G401.6 (cell line): ENCODE measurements around the gene NCLN.
"Not testable (repeated sequence)": the region's sequence is repeated elsewhere in the genome, so short reads cannot be mapped to it uniquely, and the experiment has no call there.

Experiments
- FAIRE-seq: peaks from 2 replicates; lab custom pipeline; 2012; peaks lifted over from hg19 to GRCh38; lab: Jason Lieb, UNC

Gene NCLN

DNA sequence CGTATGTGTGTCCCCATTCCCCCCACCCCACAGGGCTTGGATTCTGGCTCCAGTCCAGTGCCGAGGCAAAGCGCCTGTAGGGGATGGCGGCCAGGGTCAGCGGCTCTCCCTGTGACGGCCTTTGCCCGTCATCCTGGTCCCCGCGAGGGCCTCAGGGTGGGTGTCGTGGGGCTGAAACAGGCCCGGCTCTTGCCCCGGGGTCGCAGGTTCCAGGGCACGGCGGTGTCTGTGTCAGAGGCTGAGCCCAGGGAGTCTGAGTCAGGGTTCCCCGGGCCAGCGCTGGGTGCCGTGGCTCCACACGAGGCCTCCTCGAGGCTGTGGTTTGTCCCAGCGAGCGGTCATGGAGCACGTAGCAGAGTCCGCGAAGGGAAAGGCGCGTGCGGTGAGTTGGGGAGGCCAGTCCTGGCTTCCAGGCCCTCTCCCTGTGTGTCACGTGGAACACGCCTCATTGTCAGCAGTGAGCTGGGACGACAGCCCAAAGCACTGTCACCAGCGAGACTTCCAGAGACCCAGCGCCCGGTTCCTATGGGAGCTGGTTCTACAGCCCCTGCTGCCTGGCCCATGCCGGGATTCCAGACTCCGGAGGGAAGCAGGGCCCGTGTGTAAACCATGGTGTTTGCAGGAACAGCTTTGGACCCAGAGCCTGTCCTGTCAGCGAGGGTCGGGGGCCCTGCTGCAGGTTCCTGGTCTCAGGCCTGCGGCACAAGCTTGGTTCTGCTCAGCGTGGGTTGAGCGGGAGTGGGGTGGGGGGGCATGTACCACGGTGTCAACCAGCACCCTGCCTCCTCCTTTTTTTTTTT, 13.4 kb downstream of the NCLN start:
- FAIRE-seq = no peak

DNA sequence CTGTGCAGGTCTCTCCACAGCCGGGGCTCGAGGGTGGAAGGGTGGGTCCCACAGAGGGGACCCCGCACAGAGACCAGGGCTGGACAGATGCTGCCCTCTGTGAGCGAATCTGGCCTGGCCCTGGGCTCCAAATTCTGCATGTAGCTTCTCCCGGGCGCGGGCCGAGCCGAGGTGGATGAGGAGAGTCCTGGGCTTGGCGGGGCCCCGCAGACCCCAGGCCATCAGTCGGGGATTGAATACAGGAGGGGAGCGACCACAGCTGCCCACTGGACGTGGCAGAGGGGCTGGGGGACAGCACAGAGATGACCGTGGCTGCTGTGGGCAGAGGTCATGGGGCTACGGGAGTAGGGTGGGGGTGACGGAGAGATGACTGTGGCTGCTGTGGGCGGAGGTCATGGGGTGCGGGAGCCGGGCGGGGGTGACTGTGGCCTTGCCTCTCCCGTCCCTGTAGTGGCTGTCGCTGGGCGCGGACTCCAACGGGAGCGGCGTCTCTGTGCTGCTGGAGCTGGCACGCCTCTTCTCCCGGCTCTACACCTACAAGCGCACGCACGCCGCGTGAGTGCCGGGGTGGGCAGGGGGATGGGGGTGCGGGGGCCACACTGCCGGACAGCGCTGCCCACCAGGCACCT, 15.5 kb downstream of the NCLN start:
- FAIRE-seq = no peak

DNA sequence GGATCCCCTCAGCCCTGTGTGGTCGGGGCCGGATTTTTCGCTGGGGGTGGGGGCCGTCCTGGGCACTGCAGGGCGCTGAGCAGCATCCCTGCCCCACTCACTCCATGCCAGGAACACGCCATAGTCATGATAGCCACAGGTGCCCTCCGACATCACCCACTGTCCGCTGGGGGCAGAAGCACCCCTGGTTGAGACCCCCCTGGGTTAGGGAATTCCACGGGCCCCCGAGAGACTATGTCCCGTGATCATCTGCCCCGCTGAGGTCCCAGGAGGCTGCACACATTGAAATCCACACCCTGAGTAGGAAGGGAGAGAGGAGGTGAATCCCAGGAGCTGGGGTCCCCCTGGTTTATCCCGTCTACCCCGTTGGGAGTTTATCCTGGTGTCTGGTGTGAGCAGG, 16.2 kb downstream of the NCLN start:
- no peak for FAIRE-seq

DNA sequence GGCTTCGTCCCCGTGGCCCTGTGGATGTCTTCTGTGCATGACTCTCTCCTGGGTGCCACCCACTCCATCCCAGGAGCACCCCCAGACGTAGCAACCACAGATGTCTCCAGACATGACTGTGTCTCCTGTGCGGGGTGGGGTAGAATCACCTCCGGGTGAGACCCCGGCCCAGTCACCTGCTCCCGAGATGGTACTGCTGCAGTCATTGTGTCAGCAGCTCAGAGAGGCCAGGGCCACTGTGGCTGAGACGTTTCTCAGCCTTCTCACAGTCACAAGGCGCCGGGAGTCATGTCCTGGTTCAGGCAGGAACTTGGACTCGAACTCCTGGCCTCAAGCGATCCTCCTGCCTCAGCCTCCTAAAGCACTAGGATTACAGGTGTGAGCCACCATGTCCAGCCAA, 16.6 kb downstream of the NCLN start:
- FAIRE-seq = no peak

DNA sequence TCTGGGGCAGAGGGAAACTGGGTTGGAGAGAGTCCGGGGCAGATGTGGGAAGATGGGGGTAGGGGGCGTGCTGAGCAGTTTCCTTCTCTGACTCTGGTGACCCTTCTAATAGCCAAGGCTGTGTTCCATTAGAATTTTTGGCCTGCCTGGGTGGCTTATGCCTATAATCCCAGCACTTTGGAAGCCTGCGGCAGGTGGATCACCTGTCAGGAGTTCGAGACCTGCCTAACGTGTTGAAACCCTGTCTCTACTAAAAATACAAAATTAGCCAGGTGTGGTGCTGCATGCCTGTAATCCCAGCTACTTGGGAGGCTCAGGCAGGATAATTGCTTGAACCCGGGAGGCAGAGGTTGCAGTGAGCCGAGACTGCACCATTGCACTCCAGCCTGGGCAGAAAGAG, 17.2 kb downstream of the NCLN start:
- not testable (repeated sequence) for FAIRE-seq

DNA sequence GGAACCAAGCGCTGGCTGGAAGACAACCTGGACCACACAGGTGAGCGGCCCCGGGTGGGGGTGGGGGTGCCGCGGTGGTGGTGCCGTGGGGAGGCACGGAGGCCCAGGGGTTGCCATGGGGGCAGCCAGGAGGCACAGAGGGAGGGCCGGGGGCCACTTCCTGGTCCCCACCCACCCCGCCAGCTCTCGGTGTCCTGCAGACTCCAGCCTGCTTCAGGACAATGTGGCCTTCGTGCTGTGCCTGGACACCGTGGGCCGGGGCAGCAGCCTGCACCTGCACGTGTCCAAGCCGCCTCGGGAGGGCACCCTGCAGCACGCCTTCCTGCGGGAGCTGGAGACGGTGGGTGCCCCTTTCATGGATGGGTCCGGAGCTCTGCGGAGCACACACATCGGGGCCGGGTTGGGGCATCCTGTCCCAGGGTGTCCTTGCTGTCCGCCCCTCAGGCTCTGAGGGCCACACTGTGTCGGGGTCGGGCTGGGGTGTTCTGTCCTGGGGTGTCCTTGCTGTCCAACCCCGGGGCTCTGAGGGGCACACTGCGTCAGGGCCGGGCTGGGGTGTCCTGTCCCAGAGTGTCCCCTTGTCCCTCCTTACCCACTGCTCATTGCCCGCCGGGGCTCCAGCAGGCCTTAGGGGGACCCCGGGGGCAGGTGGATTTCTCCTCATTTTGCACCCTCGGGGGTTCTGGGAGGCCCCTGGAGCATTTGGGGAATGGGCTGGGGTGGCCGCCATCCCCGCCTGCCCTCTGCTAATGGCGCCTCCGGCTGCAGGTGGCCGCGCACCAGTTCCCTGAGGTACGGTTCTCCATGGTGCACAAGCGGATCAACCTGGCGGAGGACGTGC, 18.3 kb downstream of the NCLN start:
- FAIRE-seq = no peak

DNA sequence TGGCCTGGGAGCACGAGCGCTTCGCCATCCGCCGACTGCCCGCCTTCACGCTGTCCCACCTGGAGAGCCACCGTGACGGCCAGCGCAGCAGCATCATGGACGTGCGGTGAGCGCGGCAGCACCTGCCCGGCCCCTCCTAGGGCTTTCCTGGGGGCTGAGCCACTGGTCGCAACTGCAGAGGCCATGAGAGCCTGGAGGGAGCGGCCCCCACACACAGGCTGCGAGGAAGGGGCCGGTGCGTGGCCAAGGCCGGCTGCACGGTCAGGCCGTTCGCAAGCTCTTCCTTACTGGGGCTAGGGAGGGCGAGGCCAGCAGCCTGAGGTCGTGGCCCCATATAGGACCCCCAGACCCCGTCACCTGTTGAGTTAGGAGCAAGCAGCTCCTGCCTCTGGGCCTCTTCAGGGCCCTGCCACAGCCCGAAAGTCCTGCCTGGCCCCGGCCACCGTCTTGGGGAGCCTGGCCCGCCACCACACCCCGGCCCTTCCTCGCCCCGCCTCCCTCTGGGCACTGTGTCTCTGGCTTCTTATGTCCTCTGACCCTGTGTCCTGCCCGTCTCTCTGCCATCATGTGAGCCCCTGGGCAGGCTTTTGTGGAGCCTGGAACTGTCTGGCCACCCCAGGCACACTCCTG, 19.0 kb downstream of the NCLN start:
- FAIRE-seq = no peak

DNA sequence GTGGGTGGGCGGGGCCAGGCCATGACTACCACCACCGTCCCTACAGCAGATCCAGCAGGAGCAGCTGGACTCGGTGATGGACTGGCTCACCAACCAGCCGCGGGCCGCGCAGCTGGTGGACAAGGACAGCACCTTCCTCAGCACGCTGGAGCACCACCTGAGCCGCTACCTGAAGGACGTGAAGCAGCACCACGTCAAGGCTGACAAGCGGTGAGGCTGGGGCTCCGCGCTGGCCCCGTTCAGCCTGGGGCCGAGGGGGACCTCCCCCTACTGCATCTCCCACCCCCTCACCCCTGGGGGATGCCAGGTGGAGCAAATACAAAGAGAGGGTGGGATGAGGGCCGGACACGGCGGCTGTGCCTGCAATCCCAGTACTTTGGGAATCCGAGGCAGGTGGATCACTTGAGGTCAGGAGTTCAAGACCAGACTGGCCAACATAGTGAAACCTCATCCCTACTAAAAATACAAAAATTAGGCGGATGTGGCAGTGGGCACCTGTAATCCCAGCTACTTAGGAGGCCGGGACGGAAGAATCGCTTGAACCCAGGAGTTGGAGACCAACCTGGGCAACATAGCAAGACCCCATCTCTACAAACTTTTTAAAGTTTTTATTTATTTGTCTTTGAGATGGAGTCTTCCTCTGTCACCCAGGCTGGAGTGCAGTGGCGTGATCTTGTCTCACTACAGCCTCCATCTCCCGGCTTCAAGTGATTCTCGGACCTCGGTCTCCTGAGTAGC, 20.7 kb downstream of the NCLN start:
- FAIRE-seq = no peak

DNA sequence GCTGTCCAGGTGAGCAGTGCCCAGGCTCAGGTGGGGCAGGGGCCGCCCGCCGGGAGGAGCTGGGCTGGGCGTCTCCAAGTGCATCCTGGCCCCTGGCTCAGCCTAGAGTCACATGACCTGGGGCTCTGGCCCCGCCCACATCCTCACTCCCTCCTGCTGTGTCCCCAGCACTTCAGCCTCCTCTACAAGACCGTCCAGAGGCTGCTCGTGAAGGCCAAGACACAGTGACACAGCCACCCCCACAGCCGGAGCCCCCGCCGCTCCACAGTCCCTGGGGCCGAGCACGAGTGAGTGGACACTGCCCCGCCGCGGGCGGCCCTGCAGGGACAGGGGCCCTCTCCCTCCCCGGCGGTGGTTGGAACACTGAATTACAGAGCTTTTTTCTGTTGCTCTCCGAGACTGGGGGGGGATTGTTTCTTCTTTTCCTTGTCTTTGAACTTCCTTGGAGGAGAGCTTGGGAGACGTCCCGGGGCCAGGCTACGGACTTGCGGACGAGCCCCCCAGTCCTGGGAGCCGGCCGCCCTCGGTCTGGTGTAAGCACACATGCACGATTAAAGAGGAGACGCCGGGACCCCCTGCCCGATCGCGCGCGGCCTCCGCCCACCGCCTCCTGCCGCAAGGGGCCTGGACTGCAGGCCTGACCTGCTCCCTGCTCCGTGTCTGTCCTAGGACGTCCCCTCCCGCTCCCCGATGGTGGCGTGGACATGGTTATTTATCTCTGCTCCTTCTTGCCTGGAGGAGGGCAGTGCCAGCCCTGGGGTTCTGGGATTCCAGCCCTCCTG, 21.9 kb downstream of the NCLN start:
- FAIRE-seq = no peak

DNA sequence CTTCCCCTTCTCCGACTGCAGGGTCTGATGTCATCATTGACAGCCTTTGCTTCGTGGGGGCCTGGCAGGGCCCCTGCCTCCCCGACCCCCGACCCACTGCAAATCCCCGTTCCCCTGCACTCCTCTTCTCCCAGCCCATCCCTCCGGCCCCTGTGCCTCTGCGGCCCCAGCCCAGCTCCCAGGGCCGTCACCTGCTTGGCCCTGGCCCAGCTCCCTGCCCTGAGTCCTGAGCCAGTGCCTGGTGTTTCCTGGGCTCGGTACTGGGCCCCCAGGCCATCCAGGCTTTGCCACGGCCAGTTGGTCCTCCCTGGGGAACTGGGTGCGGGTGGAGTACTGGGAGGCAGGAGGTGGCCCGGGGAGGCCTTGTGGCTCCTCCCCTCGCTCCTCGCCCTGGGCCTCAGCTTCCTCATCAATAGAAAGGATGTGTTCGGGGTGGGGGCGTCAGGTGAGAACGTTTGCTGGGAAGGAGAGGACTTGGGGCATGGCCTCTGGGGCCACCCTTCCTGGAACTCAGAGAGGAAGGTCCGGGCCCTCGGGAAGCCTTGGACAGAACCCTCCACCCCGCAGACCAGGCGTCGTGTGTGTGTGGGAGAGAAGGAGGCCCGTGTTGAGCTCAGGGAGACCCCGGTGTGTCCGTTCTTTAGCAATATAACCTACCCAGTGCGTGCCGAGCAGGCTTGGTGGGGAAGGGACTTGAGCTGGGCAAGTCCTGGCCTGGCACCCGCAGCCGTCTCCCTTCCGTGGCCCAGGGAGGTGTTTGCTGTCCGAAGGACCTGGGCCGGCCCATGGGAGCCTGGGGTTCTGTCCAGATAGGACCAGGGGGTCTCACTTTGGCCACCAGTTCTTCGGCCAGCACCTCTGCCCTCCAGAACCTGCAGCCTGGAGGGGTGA, 22.8 kb downstream of the NCLN start:
- FAIRE-seq = no peak

DNA sequence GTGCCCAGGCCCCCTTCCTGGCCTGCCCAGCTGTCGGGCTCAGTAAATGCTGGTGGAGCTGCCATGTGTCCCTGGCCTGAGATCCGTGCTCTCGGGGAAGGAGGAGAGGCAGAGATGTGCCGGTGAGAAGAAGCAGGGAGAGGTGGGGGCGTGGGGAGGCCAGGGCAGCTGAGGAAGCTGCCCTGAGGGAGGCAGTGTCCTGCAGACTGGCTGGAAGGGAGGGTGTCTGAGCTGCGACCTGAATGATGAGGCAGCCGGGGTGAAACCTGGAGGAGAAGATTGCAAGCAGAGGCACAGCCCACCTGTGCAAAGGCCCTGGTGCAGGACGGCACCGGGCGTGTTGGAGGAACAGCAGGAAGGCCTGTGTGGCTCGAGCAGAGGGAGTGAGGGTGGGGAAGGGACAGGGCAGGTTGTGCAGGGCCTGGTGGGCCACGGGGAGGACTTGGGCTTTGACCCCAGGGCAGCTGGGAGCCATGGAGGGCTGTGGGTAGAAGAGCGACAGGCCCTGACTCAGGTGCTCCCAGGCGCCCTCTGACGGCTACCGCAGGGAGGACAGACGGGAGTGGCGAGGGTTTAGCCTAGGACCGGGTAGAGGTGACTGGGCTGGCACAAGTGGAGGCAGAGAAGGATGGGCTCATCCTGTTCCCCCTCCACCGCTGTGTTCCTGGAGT, 24.8 kb downstream of the NCLN start:
- FAIRE-seq = no peak

DNA sequence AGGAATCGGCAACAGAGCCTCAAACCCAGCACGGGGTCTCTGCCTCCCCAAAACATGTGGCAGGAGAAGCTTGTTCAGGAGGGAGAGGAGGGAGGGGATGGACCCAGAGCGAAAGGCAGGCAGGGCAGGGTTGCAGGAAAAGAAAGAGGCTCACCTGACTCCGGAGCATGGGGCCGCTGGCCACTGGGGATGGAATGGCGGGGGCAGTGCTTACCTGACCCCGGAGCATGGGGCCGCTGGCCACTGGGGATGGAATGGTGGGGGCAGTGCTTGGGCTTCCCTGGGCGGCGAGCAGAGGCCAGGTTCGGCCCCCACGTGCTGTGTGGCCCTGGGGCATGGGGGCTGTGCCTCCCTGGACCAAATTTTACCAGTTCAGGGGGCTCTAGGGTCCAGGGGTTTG, 25.5 kb downstream of the NCLN start:
- no peak for FAIRE-seq

DNA sequence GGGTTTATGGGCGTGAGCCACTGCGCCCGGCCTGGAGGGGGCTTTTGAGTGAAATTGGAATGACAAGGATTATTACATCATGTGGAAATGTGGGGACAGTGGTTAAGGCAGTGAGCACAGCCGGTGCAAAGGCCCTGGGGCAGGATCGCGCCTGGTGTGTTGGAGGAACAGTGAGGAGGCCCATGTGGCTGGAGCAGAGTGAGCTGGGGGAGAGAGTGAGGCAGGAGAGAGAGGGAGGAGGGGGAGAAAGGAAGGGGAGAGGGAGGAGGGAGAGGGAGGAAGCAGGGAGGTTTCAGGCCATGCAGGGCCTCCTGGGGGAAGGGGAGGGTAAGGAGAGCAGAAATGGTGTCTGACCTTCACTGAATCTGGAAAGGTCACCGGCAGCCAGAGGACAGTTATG, 27.4 kb downstream of the NCLN start:
- FAIRE-seq = no peak

DNA sequence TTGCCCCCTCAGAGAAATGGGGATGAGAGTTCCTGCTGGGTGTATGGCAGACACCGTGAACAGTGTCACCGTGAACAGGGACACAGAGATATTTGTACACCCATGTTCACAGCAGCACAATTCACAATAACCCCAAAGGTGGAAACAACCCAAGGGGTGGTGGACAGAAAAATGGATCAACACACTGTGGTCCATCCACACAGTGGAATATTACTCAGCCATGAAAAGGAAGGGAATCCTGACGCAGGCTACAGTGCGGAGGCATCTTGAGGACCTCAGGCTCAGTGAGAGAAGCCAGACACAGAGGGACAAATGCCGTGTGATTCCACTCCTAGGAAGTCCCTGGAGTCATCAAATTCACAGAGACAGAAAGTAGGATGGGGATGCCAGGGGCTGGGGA, 31.1 kb downstream of the NCLN start:
- no peak for FAIRE-seq

DNA sequence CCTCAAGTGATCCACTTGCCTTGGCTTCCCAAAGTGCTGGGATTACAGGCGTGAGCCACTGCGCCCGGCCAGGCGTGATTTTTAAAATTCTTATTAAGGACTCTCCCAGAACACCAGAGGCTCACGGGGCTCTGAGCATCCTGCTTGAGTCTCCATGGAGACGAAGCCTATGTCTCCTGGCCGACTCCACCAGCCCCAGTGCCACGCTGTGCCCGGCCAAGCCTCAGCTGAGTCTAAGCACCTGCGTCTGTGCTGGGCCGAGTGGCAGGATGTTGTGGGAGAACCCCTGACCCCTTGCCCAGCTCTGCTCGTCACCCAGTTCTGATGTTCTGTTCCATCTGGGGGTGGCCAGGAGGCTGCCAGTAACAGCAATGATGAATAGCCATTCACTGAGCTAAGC, 34.8 kb downstream of the NCLN start:
- FAIRE-seq = no peak

DNA sequence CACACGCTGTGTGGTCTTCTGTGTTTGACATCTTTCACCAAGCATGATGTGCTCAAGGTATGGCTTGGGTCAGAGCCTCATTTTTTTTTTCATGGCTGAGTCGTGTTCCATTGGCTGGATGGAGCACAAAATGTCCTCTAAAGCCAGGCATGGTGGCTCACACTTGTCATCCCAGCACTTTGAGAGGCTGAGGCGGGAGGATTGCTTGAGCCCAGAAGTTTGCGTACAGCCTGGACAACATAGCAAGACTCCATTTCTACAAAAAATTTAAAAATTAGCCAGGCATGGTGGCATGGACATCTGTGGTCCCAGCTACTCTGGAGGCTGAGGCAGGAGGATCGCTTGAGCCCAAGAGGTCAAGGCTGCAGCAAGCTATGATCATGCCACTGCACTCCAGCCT, 35.8 kb downstream of the NCLN start:
- not testable (repeated sequence) for FAIRE-seq

DNA sequence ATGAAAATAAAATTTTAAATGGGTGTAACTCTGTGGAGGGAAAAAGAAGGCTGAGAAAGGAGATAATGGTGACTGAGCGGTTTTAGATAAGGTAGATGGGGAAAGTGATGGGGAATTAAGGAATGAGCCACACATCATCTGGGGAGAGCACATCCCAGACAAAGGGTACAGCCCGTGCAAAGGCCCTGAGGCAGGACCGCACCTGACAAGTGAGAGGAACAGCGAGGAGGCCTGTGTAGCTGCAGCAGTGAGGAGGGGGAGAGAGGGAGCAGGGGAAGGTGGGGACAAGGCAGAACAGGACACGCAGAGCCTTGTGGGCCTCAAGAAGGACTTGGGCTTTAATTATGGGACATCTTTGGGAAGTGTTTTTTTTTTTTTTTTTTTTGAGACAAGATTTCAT, 37.0 kb downstream of the NCLN start:
- FAIRE-seq = no peak

DNA sequence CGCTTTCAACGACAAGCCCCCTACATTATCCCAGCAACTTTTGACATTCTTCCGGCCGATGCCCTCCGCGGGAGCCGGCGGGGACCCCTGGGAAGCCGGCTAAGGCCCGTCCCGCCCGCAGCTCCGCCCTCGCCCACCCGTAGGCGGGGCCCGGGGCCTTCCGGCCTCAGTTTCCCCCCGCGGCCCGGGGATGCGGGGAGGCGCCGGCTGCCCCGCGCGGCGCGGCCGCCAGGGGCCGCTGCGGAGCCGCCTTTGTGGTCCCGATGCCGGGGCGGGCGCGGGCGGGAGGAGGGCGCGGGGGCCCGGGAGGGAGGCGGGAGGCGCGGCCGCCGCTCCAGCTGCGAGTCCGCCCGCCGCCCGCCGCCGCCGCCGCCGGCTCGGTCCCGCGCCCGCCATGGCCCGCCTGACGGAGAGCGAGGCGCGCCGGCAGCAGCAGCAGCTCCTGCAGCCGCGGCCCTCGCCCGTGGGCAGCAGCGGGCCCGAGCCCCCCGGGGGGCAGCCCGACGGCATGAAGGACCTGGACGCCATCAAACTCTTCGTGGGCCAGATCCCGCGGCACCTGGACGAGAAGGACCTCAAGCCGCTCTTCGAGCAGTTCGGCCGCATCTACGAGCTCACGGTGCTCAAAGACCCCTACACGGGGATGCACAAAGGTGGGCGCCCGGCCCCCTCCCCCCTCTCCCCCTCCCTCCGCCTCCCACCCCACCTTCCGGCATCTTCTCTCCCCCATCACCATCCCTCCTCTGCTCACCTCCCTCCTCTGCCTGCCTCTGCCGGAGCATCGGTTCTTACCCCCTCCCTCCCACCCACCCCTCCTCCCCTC, 38.8 kb downstream of the NCLN start, which contains the start of gene CELF5:
TSS of gene CELF5 (plus strand) at position 316 of the 823 bp plus-strand sequence. CDS start at position 395, 79 bp downstream.
- FAIRE-seq = no peak

DNA sequence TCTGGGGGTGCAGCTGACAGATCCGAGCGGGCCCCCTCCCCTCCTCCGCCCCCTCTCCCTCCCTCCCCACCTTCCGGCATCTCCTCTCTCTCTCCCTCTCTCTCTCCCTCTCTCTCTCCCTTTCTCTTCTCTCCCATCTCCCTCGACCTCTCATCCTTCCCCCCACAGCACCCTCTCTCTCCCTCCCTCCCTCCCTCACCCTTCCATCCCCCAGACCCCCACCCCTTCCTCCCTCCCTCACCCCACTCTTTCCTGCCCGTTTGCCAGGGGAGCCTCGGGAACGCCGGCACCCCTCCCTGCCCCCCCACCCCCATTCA, 39.4 kb downstream of the NCLN start:
- FAIRE-seq = no peak
